ENCODE data around the gene CD8B.

DNA sequence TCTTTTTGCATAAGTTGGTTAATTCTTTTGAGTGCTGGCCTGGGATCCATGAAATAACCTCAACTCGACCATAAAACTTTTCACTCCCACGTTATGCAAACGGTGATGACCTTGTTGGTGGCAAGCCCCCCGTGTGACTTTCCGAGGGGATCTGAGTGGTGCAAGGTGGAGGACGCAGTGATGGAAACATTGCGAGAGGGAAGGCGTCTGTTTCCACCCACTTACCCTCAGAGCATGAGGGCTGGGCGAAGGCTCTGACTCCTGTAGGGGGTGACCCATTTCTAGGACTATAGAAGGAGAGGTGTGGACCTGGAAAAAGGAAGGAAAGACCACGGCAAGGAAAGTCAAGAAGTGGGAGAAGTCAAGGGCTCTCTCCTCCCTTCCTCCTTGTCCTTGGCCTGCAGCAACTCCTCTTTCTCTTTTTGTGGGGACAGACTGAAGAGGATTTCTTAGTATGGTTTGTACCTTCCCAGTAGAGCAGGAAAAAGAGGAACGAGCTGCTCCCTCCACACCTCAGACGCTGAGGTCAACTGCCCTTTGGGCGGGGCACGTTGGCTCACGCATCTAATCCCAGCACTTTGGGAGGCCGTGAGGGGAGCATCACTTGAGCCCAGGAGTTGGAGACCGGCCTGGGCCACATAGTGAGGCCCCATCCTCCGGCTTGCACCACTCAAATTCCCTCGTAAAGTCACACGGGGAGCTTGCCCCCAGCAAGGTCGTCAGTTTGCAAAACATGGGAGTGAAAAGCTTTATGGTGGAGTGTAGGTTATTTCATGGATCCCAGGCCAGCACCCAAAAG lies 55.4 kb downstream of the CD8B start:
- TF ChIP-seq, protein P1, sequence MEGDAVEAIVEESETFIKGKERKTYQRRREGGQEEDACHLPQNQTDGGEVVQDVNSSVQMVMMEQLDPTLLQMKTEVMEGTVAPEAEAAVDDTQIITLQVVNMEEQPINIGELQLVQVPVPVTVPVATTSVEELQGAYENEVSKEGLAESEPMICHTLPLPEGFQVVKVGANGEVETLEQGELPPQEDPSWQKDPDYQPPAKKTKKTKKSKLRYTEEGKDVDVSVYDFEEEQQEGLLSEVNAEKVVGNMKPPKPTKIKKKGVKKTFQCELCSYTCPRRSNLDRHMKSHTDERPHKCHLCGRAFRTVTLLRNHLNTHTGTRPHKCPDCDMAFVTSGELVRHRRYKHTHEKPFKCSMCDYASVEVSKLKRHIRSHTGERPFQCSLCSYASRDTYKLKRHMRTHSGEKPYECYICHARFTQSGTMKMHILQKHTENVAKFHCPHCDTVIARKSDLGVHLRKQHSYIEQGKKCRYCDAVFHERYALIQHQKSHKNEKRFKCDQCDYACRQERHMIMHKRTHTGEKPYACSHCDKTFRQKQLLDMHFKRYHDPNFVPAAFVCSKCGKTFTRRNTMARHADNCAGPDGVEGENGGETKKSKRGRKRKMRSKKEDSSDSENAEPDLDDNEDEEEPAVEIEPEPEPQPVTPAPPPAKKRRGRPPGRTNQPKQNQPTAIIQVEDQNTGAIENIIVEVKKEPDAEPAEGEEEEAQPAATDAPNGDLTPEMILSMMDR (IDR thresholded peaks at IDR 0.05; ENCODE audit: insufficient read depth, low read depth, low read length): no peak
- no peak for TF ChIP-seq EZH2 (IDR thresholded peaks at IDR 0.05; ENCODE audit: insufficient read depth, low read length)
